Lung (tissue), 12 donors: ENCODE measurements around the gene CXCR1. TPM values are rescaled to one million over a fixed set of nuclear protein-coding genes. Genes with fewer than 3 reads are reported as not detected.
A peak's percentile ranks its signal among the peaks of the same experiment; 100 is the strongest.

Experiments used
- ATAC-seq: fragments of 200-7000 bp; cut with Tn5 transposase; one replicate; pipeline ENCODE4 v1.9.1; 2020; ENCODE audit warnings: moderate number of reproducible peaks; ENCODE audit not compliant: insufficient read depth, low FRiP score
- DNase-seq, 3 donors: peaks; one replicate each; pipeline ENCODE4 v3.0.0-alpha.2; 2013 to 2017
- H3K27ac ChIP-seq, 2 donors: one replicate each; pipeline ENCODE4 v1.5.1; 2013; ENCODE audit warnings: mild to moderate bottlenecking in 2 of 2, moderate library complexity in 2 of 2, control low read depth in 1 of 2, inconsistent platforms in 1 of 2, low read depth in 1 of 2, low read length in 1 of 2
- H3K27me3 ChIP-seq, 3 donors: one replicate each; pipeline ENCODE4 v1.5.1; 2013; ENCODE audit warnings: low read length in 2 of 3; ENCODE audit not compliant: control insufficient read depth in 3 of 3, insufficient read depth in 3 of 3
- H3K36me3 ChIP-seq, 4 donors: one replicate each; pipeline ENCODE4 v1.5.1; 2013; ENCODE audit warnings: low read length in 4 of 4, mild to moderate bottlenecking in 1 of 4, moderate library complexity in 1 of 4; ENCODE audit not compliant: control insufficient read depth in 4 of 4, insufficient read depth in 4 of 4
- H3K4me1 ChIP-seq, 5 donors: one replicate each; pipeline ENCODE4 v1.5.1; 2013; ENCODE audit warnings: low read length in 5 of 5, mild to moderate bottlenecking in 2 of 5, moderate library complexity in 1 of 5; ENCODE audit not compliant: control insufficient read depth in 5 of 5, insufficient read depth in 5 of 5
- H3K4me3 ChIP-seq: one replicate; pipeline ENCODE4 v1.5.1; 2013; ENCODE audit warnings: mild to moderate bottlenecking, control low read depth, moderate library complexity
- H3K9ac ChIP-seq, 2 donors: one replicate each; pipeline ENCODE4 v1.5.1; 2013; ENCODE audit warnings: low read length in 2 of 2, control low read depth in 1 of 2; ENCODE audit not compliant: insufficient read depth in 1 of 2
- H3K9me3 ChIP-seq, 4 donors: one replicate each; pipeline ENCODE4 v1.5.1; 2013; ENCODE audit warnings: low read length in 3 of 4, mild to moderate bottlenecking in 1 of 4, moderate library complexity in 1 of 4; ENCODE audit not compliant: control insufficient read depth in 4 of 4, insufficient read depth in 3 of 4
- WGBS, 2 donors: extraction: QIAGEN DNeasy Blood & Tissue Kit; methylation state at CpG; one replicate each; pipeline ENCODE4 v1.1.7; 2013; 5-methylcytosine and 5-hydroxymethylcytosine counted together
- polyA plus RNA-seq, 2 donors: library from polyadenylated mRNA; stranded (reverse); fragments of 200-250 nt; gene quantifications; one replicate each; pipeline ENCODE4 v1.2.1, GENCODE V29; 2013
- total RNA-seq, 2 donors: library from RNA; depleted of rRNA in 1 of 2; stranded (reverse); fragments of >200 nt in 1 of 2; gene quantifications; one replicate each; pipeline ENCODE4 v1.2.1, GENCODE V29; 2014 to 2021
- TF ChIP-seq, protein P1 (sequence below): IDR thresholded peaks from 2 replicates; pipeline ENCODE4 v1.5.1; 2012; ENCODE audit warnings: mild to moderate bottlenecking; ENCODE audit errors: control extremely low read depth, extremely low read depth
- donor health status: control.
- donor health status: control.
- donor health status: Bipolar disorder and iron deficiency.
- donor health status: healthy.
- donor health status: DM: yes; HTN: yes; CAD: no.

The CXCR1 gene
- total and polyA plus RNA-seq, 4 donors = 0.47 to 49.0 (median 4.2) TPM

DNA sequence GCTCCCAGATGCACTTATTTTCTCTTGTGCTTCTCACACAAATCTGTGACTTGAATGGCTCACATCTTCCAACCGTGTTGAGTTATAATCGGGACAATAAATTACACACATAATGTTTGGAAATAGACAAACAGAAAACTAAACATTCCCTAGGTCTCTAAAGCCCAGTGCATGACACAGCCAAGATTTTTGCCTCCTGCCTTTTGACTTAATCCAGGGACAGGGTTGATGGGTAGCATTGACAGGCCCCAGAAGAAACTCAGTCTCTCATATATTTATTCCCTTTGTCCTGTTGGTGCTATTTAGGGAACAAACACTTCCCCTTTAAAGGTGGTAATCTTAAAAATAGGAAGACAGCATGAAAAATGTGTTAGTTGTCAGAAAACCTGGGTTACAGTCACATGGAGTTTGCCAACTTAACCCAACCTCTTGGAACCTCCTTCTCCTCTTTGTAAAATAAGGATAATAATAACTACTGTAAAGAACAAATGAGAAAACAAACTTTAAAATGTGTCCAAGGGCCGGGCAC lies 26.2 kb upstream of the CXCR1 start:
- no peaks in the 10 kb centered on the region for H3K4me1 ChIP-seq
- ATAC-seq (no peak), DNase-seq (no peak)
- H3K4me3 ChIP-seq = no peak overlapping the region
- H3K9me3 ChIP-seq = no peaks in the 10 kb centered on the region
- peaks cover 0 to 4% (median 0%) of the 10 kb centered on the region in 3 donors for H3K27me3 ChIP-seq
- H3K9ac ChIP-seq = no peak overlapping the region
- TF ChIP-seq, protein P1, sequence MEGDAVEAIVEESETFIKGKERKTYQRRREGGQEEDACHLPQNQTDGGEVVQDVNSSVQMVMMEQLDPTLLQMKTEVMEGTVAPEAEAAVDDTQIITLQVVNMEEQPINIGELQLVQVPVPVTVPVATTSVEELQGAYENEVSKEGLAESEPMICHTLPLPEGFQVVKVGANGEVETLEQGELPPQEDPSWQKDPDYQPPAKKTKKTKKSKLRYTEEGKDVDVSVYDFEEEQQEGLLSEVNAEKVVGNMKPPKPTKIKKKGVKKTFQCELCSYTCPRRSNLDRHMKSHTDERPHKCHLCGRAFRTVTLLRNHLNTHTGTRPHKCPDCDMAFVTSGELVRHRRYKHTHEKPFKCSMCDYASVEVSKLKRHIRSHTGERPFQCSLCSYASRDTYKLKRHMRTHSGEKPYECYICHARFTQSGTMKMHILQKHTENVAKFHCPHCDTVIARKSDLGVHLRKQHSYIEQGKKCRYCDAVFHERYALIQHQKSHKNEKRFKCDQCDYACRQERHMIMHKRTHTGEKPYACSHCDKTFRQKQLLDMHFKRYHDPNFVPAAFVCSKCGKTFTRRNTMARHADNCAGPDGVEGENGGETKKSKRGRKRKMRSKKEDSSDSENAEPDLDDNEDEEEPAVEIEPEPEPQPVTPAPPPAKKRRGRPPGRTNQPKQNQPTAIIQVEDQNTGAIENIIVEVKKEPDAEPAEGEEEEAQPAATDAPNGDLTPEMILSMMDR = no peak
- H3K27ac ChIP-seq = no peak overlapping the region
- WGBS, 2 donors = 68 to 79% methylated on average over 3 of the region's 3 CpGs
- H3K36me3 ChIP-seq = no peaks in the 10 kb centered on the region

DNA sequence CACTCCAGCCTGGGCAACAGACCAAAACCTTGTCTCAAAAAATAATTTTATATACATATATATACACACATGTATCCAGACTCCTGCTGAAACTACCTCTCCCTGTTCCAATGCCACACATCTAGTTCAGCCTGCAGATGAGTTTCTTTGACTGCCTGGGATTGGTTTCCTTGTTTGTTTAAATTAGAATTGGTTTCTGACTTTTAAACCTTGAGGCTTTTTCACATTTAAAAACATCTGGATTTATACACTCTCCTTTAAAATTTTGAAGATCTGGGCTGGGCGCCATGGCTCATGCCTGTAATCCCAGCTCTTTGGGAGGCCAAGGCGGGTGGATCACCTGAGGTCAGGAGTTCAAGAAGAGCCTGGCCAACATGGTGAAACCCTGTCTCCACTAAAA lies 21.8 kb upstream of the CXCR1 start:
- TF ChIP-seq, protein P1 = no peak
- ATAC-seq = no peak
- Histone ChIP-seq H3K4me3 (no peak overlapping the region), H3K9me3 (no peaks in the 10 kb centered on the region), H3K27ac (no peak overlapping the region), H3K9ac (no peak overlapping the region), H3K36me3 (no peaks in the 10 kb centered on the region), H3K27me3 (no peaks in the 10 kb centered on the region), H3K4me1 (no peaks in the 10 kb centered on the region)
- WGBS, 2 donors = 94 to 96% methylated on average over 2 of the region's 2 CpGs
- DNase-seq = no peak

- TF ChIP-seq, protein P1 = no peak
- H3K9ac ChIP-seq = no peak overlapping the region
- H3K9me3 ChIP-seq = no peaks in the 10 kb centered on the region
- ATAC-seq (no peak), DNase-seq (peak; percentile 12 to 17 (median 13))
- no peaks in the 10 kb centered on the region for H3K36me3 ChIP-seq
- WGBS, 2 donors = 73 to 81% methylated on average over 4 of the region's 4 CpGs
- no peak overlapping the region for H3K4me3 ChIP-seq
- H3K27me3 ChIP-seq = no peaks in the 10 kb centered on the region
- no peak overlapping the region for H3K27ac ChIP-seq
- H3K4me1 ChIP-seq = no peaks in the 10 kb centered on the region
These were observed 20.7 kb upstream of the CXCR1 start for GRCh38 chr2:218187296-218188015.
